CMK (cell line): ENCODE data around the gene EIF4E.
"Not testable (repeated sequence)": the region's sequence is repeated elsewhere in the genome, so short reads cannot be mapped to it uniquely, and the experiment has no call there.

Experiments
- DNase-seq: peaks from one replicate; pipeline ENCODE4 v3.0.0-alpha.2; 2010; ENCODE audit warnings: low read depth

Gene EIF4E

GRCh38 chr4:98928505-98929340, at the start of gene EIF4E:
TSS of gene EIF4E (minus strand) at chr4:98929133. CDS start at chr4:98929112, 21 bp downstream.
- DNase-seq: peak; percentile 97

GRCh38 chr4:98977557-98977956, 48.6 kb upstream of the EIF4E start:
- no peak for DNase-seq

- no peak for DNase-seq
Observed at GRCh38 chr4:98976716-98977115, 47.8 kb upstream of the EIF4E start.

- no peak for DNase-seq
Observed at GRCh38 chr4:98969878-98970785, 41.2 kb upstream of the EIF4E start.

GRCh38 chr4:98967786-98968329, 38.9 kb upstream of the EIF4E start:
- no peak for DNase-seq

- DNase-seq: no peak
Observed at GRCh38 chr4:98966926-98967325, 38.0 kb upstream of the EIF4E start.

GRCh38 chr4:98963538-98964433, 34.9 kb upstream of the EIF4E start:
- DNase-seq: no peak

GRCh38 chr4:98961770-98962169, 32.8 kb upstream of the EIF4E start:
- no peak for DNase-seq

GRCh38 chr4:98959411-98959810, 30.5 kb upstream of the EIF4E start:
- no peak for DNase-seq

- no peak for DNase-seq
Observed at GRCh38 chr4:98958065-98958464, 29.1 kb upstream of the EIF4E start.

- no peak for DNase-seq
Observed at GRCh38 chr4:98955229-98955628, 26.3 kb upstream of the EIF4E start.

GRCh38 chr4:98951710-98952109, 22.8 kb upstream of the EIF4E start:
- no peak for DNase-seq

GRCh38 chr4:98950925-98951324, 22.0 kb upstream of the EIF4E start:
- DNase-seq: no peak

GRCh38 chr4:98946359-98946758, 17.4 kb upstream of the EIF4E start:
- no peak for DNase-seq

- no peak for DNase-seq
Observed at GRCh38 chr4:98945297-98945850, 16.4 kb upstream of the EIF4E start.

GRCh38 chr4:98939892-98940298, 11.0 kb upstream of the EIF4E start:
- DNase-seq: peak; percentile 22

GRCh38 chr4:98939438-98939837, 10.5 kb upstream of the EIF4E start:
- DNase-seq: no peak

- no peak for DNase-seq
Observed at GRCh38 chr4:98937986-98938720, 9.2 kb upstream of the EIF4E start.

- no peak for DNase-seq
Observed at GRCh38 chr4:98935633-98936032, 6.7 kb upstream of the EIF4E start.

- not testable (repeated sequence) for DNase-seq
Observed at GRCh38 chr4:98934851-98935250, 5.9 kb upstream of the EIF4E start.

- no peak for DNase-seq
Observed at GRCh38 chr4:98932539-98932938, 3.6 kb upstream of the EIF4E start.
